ENCODE results near the gene CARD11.

GRCh38 chr7:3070908-3071307 is 27.2 kb upstream of the CARD11 start:
- TF ChIP-seq POLR2A (IDR thresholded peaks at IDR 0.05; ENCODE audit: low read depth): no peak
- TF ChIP-seq EP300 (IDR thresholded peaks at IDR 0.05): no peak

Data from esophagus muscularis mucosa (tissue), 2 donors.